Measurements from ENCODE around the gene ARFGAP1.

Gene ARFGAP1

GRCh38 chr20:63264519-63264918 is 8.1 kb upstream of the ARFGAP1 start:
- H3K4me3 ChIP-seq (replicated peaks; ENCODE audit: low read depth, low read length): no peak overlapping the region
- DNase-seq (ENCODE audit: low read depth): no peak
- no peak for TF ChIP-seq CTCF (IDR thresholded peaks at IDR 0.05; ENCODE audit: low read length, missing control alignments)

- H3K4me3 ChIP-seq (replicated peaks; ENCODE audit: low read depth, low read length): no peak overlapping the region
- no peak for DNase-seq (ENCODE audit: low read depth)
- TF ChIP-seq CTCF (IDR thresholded peaks at IDR 0.05; ENCODE audit: low read length, missing control alignments): no peak
Observed at GRCh38 chr20:63265891-63266515, 6.6 kb upstream of the ARFGAP1 start.

GRCh38 chr20:63267691-63268090 is 4.9 kb upstream of the ARFGAP1 start:
- no peak overlapping the region for H3K4me3 ChIP-seq (replicated peaks; ENCODE audit: low read depth, low read length)
- no peak for DNase-seq (ENCODE audit: low read depth)

GRCh38 chr20:63268256-63268655 is 4.4 kb upstream of the ARFGAP1 start:
- DNase-seq (ENCODE audit: low read depth): no peak
- TF ChIP-seq CTCF (IDR thresholded peaks at IDR 0.05; ENCODE audit: low read length, missing control alignments): no peak
- H3K4me3 ChIP-seq (replicated peaks; ENCODE audit: low read depth, low read length): no peak overlapping the region

More at GRCh38 chr20:63267691-63268090, 4.9 kb upstream of the ARFGAP1 start:
- TF ChIP-seq CTCF (IDR thresholded peaks at IDR 0.05; ENCODE audit: low read length, missing control alignments): no peak

- TF ChIP-seq CTCF (IDR thresholded peaks at IDR 0.05; ENCODE audit: low read length, missing control alignments): no peak
Observed at GRCh38 chr20:63268671-63269439, 3.8 kb upstream of the ARFGAP1 start.

GRCh38 chr20:63269724-63270123 is 2.9 kb upstream of the ARFGAP1 start:
- no peak for TF ChIP-seq CTCF (IDR thresholded peaks at IDR 0.05; ENCODE audit: low read length, missing control alignments)
- no peak for DNase-seq (ENCODE audit: low read depth)
- no peak overlapping the region for H3K4me3 ChIP-seq (replicated peaks; ENCODE audit: low read depth, low read length)

More at GRCh38 chr20:63268671-63269439, 3.8 kb upstream of the ARFGAP1 start:
- no peak overlapping the region for H3K4me3 ChIP-seq (replicated peaks; ENCODE audit: low read depth, low read length)
- no peak for DNase-seq (ENCODE audit: low read depth)
